Regular cardiac myocyte (primary cell): ENCODE results near the gene MRTFB. TPM values are rescaled to one million over a fixed set of nuclear protein-coding genes. Genes with fewer than 3 reads are reported as not detected.

Experiments used
- total RNA-seq: library from RNA; depleted of rRNA; stranded (reverse); fragments of >200 nt; gene quantifications from 2 replicates; pipeline ENCODE4 v1.2.3, GENCODE V29; 2014

MRTFB gene, protein sequence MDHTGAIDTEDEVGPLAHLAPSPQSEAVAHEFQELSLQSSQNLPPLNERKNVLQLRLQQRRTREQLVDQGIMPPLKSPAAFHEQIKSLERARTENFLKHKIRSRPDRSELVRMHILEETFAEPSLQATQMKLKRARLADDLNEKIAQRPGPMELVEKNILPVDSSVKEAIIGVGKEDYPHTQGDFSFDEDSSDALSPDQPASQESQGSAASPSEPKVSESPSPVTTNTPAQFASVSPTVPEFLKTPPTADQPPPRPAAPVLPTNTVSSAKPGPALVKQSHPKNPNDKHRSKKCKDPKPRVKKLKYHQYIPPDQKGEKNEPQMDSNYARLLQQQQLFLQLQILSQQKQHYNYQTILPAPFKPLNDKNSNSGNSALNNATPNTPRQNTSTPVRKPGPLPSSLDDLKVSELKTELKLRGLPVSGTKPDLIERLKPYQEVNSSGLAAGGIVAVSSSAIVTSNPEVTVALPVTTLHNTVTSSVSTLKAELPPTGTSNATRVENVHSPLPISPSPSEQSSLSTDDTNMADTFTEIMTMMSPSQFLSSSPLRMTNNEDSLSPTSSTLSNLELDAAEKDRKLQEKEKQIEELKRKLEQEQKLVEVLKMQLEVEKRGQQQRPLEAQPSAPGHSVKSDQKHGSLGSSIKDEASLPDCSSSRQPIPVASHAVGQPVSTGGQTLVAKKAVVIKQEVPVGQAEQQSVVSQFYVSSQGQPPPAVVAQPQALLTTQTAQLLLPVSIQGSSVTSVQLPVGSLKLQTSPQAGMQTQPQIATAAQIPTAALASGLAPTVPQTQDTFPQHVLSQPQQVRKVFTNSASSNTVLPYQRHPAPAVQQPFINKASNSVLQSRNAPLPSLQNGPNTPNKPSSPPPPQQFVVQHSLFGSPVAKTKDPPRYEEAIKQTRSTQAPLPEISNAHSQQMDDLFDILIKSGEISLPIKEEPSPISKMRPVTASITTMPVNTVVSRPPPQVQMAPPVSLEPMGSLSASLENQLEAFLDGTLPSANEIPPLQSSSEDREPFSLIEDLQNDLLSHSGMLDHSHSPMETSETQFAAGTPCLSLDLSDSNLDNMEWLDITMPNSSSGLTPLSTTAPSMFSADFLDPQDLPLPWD
- total RNA-seq: 4.2 and 5.9 TPM in 2 replicates

GRCh38 chr16:14070877-14071575 is at the start of gene MRTFB:
Gene MRTFB, plus strand, starts transcription at chr16:14071319. Its CDS starts 69,288 bp downstream, at chr16:14140607.

Other genes starting within 250 kb of the MRTFB start
- gene ERCC4, start 151.2 kb upstream of the MRTFB start, total RNA-seq: 7.6 and 8.4 TPM in 2 replicates